CD4-positive, CD25-positive, alpha-beta regulatory T cell (primary cell): ENCODE data around the gene ROM1. TPM values are rescaled to one million over a fixed set of nuclear protein-coding genes. Genes with fewer than 3 reads are reported as not detected.

Experiments
- ATAC-seq, 2 donors: fragments of 150-1000 bp; cut with Tn5 transposase; one replicate each; pipeline ENCODE4 v1.10.0; 2021; ENCODE audit warnings: low read depth in 2 of 2, moderate number of reproducible peaks in 2 of 2, moderate library complexity in 1 of 2
- DNase-seq, 3 donors: peaks; one replicate each; pipeline versions ENCODE4 v3.0.0 to v3.0.0-alpha.2; 2012 to 2022; ENCODE audit warnings: mixed read lengths in 1 of 3
- H3K27ac ChIP-seq: one replicate; pipeline ENCODE4 v1.7.0; 2013; ENCODE audit warnings: mild to moderate bottlenecking, low read length; ENCODE audit not compliant: insufficient read depth, poor library complexity, severe bottlenecking
- H3K27me3 ChIP-seq: one replicate; pipeline ENCODE4 v1.7.0; 2013; ENCODE audit warnings: low read length; ENCODE audit not compliant: control insufficient read depth, insufficient read depth
- H3K36me3 ChIP-seq: one replicate; pipeline ENCODE4 v1.7.0; 2013; ENCODE audit warnings: mild to moderate bottlenecking, low read length, moderate library complexity; ENCODE audit not compliant: control insufficient read depth, insufficient read depth
- H3K4me1 ChIP-seq: 2 replicates; pipeline ENCODE4 v1.7.0; 2013; ENCODE audit warnings: mild to moderate bottlenecking, low read length; ENCODE audit not compliant: insufficient read depth, control insufficient read depth, poor library complexity, severe bottlenecking
- H3K4me3 ChIP-seq: one replicate; pipeline ENCODE4 v1.7.0; 2013; ENCODE audit warnings: low read depth, mild to moderate bottlenecking, low read length, moderate library complexity
- H3K9me3 ChIP-seq, 2 experiments: 1 replicate in 1 of 2; 2 replicates in 1 of 2; pipeline ENCODE4 v1.7.0; 2013; ENCODE audit warnings: low read length in 2 of 2, mild to moderate bottlenecking in 1 of 2, moderate library complexity in 1 of 2; ENCODE audit not compliant: control insufficient read depth in 2 of 2
- H3K27ac Mint-ChIP-seq, 3 donors: one replicate each; pipeline ENCODE4 v1.8.0; 2020 to 2022; ENCODE audit warnings: mild to moderate bottlenecking in 3 of 3, mixed read lengths in 3 of 3, moderate library complexity in 2 of 3
- H3K27me3 Mint-ChIP-seq: one replicate; pipeline ENCODE4 v1.8.0; 2022; ENCODE audit warnings: mild to moderate bottlenecking, mixed read lengths
- H3K36me3 Mint-ChIP-seq: one replicate; pipeline ENCODE4 v1.8.0; 2020; ENCODE audit warnings: mixed read lengths
- H3K4me1 Mint-ChIP-seq, 4 donors: one replicate each; pipeline ENCODE4 v1.8.0; 2020 to 2022; ENCODE audit warnings: mixed read lengths in 4 of 4, mild to moderate bottlenecking in 1 of 4
- H3K4me3 Mint-ChIP-seq, 4 donors: one replicate each; pipeline ENCODE4 v1.8.0; 2020 to 2022; ENCODE audit warnings: mild to moderate bottlenecking in 4 of 4, mixed read lengths in 4 of 4, moderate library complexity in 3 of 4
- H3K9me3 Mint-ChIP-seq, 7 donors: one replicate each; pipeline ENCODE4 v1.8.0; 2020 to 2022; ENCODE audit warnings: mixed read lengths in 7 of 7, mild to moderate bottlenecking in 3 of 7, moderate library complexity in 2 of 7
- polyA plus RNA-seq, 4 donors: library from polyadenylated mRNA; unstranded; fragments of 300-500 nt; fragmentation: Illumina TruSeq; gene quantifications; one replicate each; pipeline ENCODE4 v1.2.3, GENCODE V29; 2021
- total RNA-seq: library from RNA; stranded (reverse); gene quantifications from one replicate; pipeline ENCODE4 v1.2.3, GENCODE V29; 2022

The ROM1 gene
- total and polyA plus RNA-seq, 5 donors from 2014 or later = 0.41 to 1.9 (median 1.1) TPM

DNA sequence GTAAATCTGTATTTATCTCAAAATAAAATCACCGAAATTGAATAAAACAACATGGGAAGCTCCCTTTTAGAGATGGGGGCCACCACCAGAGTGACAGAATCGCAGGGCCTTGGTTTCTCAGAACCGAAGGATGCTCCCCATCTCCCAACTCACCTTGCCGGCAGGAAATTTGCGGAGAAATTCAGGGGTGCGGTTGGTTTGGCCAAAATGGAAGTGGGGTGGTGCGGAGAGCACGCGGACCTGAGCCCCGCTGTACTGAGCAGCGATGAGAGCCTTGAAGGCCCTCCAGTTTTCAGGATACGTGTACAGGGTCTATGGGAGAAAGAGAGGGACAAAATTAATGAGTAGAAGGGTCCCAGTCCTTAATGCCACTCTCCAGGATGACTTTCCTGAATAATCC, 40.6 kb upstream of the ROM1 start:
- H3K4me1 Mint-ChIP-seq = peaks cover 6 to 64% (median 41%) of the 10 kb centered on the region in 4 donors
- Histone ChIP-seq H3K9me3 (no peaks in the 10 kb centered on the region), H3K27me3 (no peaks in the 10 kb centered on the region), H3K27ac (peak overlapping the region; percentile 6), H3K4me1 (peaks cover 35% of the 10 kb centered on the region), H3K4me3 (peak overlapping the region; percentile 91), H3K36me3 (peaks cover 53% of the 10 kb centered on the region)
- H3K27me3 Mint-ChIP-seq = no peaks in the 10 kb centered on the region
- DNase-seq (no peak), ATAC-seq (no peak)
- peaks cover 34% of the 10 kb centered on the region for H3K36me3 Mint-ChIP-seq
- H3K9me3 Mint-ChIP-seq = no peaks in the 10 kb centered on the region
- H3K4me3 Mint-ChIP-seq = peak overlapping the region; percentile 91 to 99 (median 96)
- H3K27ac Mint-ChIP-seq = peak overlapping the region; percentile 80 to 94 (median 92)

DNA sequence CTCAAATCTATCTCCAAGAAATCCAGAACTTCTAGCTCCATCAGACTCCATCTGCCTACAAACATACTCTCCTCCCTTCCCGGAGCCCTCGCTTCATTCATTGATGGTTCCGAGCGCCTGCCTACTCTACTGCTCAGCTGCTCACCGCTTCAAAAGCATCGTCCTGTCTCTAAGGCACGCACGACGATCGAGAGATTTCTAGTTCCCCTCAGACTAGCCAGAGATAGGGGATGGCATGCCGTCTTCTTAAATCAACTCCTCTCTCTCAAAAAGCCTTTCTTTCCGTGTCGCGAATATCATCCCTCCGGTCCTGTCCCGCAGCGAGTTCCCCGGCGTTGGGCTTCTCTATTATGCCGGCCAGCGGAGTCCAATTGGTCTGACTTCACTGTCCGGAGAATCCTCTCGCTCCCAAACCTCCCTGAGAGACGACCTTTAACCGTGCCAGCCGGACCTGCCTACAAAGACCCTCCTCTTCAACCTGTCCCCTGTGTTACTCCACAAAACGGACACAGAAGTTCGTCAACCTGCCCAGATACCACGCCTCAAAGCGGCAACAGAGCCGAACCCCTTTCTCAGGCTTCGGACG, 40.0 kb upstream of the ROM1 start:
- Histone ChIP-seq H3K9me3 (no peaks in the 10 kb centered on the region), H3K36me3 (peaks cover 55% of the 10 kb centered on the region), H3K4me3 (peak overlapping the region; percentile 91), H3K4me1 (peaks cover 35% of the 10 kb centered on the region), H3K27ac (peak overlapping the region; percentile 88), H3K27me3 (no peaks in the 10 kb centered on the region)
- DNase-seq (peak in 2 of 3 donors; percentile 35 to 56), ATAC-seq (no peak)
- no peaks in the 10 kb centered on the region for H3K9me3 Mint-ChIP-seq
- peak overlapping the region; percentile 92 to 94 (median 92) for H3K27ac Mint-ChIP-seq
- H3K27me3 Mint-ChIP-seq = no peaks in the 10 kb centered on the region
- H3K36me3 Mint-ChIP-seq = peaks cover 35% of the 10 kb centered on the region
- peak overlapping the region; percentile 91 to 99 (median 96) for H3K4me3 Mint-ChIP-seq
- peaks cover 6 to 62% (median 40%) of the 10 kb centered on the region in 4 donors for H3K4me1 Mint-ChIP-seq

DNA sequence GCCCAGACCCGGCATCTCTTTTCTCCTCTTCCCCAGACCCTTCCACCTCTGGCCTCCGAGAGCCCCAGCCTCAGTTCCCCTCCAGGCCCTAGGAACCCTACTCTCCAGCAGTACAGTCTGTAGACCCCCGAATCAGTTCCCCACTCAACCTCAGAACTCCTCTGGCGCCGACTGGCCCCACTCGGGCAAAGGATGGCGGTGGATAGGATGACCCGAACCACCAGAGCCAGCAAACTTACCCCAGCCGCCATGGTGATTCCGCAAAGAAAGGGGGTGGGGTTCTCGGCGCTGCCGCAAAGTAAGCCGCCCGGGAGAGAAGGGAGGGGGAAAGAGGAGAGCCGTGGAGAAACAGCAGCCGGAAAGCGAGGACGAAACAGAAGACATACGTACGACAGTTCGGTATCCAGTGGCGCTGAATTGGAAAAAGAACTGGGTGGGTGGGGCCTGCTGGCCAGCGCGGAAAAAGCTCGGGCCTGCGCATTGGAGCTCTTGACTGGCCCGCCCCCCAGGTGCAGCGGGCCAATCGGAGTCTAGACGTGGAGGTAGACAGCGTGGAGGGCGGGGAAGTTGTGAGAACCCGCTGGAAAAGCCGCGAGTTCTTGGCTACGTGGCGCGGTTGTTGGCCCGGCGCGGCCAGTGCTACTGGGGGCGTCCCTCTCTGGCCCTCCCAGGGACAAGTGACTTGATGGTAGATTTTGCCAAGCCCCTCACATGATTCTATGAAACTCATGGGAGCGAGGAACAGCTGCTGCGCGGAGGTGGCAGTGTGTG, 39.3 kb upstream of the ROM1 start, which contains the start of gene EEF1G:
EEF1G (minus strand) TSS at position 300 of the 771 bp plus-strand sequence; CDS start at position 251, 49 bp downstream.
- Mint-ChIP-seq H3K4me1 (peaks cover 6 to 58% (median 39%) of the 10 kb centered on the region in 4 donors), H3K27ac (peak within 1 kb of the TSS; percentile 92 to 94 (median 92)), H3K36me3 (peaks cover 35% of the 10 kb centered on the region), H3K9me3 (no peaks in the 10 kb centered on the region), H3K27me3 (no peaks in the 10 kb centered on the region), H3K4me3 (peak within 1 kb of the TSS; percentile 91 to 99 (median 96))
- H3K27me3 ChIP-seq = no peaks in the 10 kb centered on the region
- DNase-seq (peak; percentile 98 to 100 (median 100)), ATAC-seq (peak; percentile 91 to 93)
- peaks cover 35% of the 10 kb centered on the region for H3K4me1 ChIP-seq
- H3K27ac ChIP-seq = peak within 1 kb of the TSS; percentile 88
- peak within 1 kb of the TSS; percentile 91 for H3K4me3 ChIP-seq
- H3K36me3 ChIP-seq = peaks cover 58% of the 10 kb centered on the region
- H3K9me3 ChIP-seq = no peaks in the 10 kb centered on the region

DNA sequence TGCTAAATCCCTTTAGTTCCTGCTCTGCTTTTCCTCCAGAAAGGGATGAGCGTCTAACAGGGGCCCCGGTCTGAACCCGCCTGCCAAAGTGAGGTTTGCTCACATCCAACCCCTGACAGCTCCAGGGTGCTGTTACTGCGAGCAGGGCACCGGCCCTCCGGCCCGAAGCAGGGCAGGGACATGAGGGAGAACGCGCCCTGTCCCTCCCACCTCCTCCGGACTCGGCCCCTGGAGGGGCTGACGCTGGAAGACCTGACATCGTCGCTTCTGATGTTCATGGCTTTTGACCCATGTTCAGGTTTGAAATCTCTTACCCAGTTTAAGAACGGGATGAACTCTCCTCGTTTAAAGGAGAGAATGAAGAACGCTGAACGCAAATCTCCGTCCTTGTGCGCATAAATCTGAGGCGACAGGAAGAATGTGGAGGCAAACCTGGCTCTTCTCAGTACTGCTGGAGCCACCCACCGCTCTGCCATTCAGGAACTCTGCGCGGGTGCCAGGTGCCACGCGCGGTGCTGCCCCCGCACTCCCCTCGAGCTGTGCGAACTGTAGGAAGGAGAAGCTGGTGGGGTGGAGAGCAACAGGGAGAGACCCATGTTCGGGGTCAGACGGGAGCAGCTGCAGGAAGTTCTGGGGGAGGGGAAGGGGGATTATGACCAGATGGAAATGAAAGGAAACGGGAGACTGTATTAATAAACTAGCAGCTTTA, 38.5 kb upstream of the ROM1 start:
- no peak for DNase-seq
- Histone ChIP-seq H3K36me3 (peaks cover 56% of the 10 kb centered on the region), H3K27ac (peak overlapping the region; percentile 78), H3K4me1 (peaks cover 35% of the 10 kb centered on the region), H3K4me3 (peak overlapping the region; percentile 85), H3K9me3 (no peaks in the 10 kb centered on the region), H3K27me3 (no peaks in the 10 kb centered on the region)
- Mint-ChIP-seq H3K36me3 (peaks cover 33% of the 10 kb centered on the region), H3K27me3 (no peaks in the 10 kb centered on the region), H3K9me3 (no peaks in the 10 kb centered on the region), H3K4me1 (peaks cover 6 to 57% (median 38%) of the 10 kb centered on the region in 4 donors), H3K27ac (peak overlapping the region; percentile 92 to 94 (median 92)), H3K4me3 (peak overlapping the region; percentile 91 to 99 (median 96))
- ATAC-seq = no peak

DNA sequence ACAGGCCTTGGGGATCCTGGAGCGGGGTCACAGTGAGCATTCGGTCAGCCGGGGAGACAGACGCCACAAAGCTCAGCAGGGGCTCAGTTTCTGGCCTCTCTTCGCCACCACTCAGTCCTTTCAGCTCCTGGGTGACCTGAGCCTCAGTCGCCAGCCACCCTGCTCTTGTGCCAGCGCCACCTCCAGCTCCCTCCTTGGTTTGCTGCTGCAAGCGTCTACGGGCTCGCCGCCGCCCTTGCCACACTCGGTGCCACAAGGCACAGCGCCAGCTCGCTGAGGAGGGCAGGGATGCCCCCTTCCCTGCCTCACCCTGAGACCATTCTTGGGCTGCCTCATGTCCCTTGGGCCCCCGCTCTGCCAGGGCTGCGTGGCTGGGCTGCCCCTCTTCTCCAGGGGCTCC, 37.9 kb upstream of the ROM1 start:
- Histone ChIP-seq H3K4me3 (no peak overlapping the region), H3K27ac (peak overlapping the region; percentile 78), H3K9me3 (no peaks in the 10 kb centered on the region), H3K36me3 (peaks cover 50% of the 10 kb centered on the region), H3K4me1 (peaks cover 31% of the 10 kb centered on the region), H3K27me3 (no peaks in the 10 kb centered on the region)
- peak overlapping the region in 1 of 3 donors; percentile 94 for H3K27ac Mint-ChIP-seq
- peaks cover 30% of the 10 kb centered on the region for H3K36me3 Mint-ChIP-seq
- no peaks in the 10 kb centered on the region for H3K27me3 Mint-ChIP-seq
- H3K4me1 Mint-ChIP-seq = peaks cover 6 to 50% (median 32%) of the 10 kb centered on the region in 4 donors
- ATAC-seq (no peak), DNase-seq (no peak)
- H3K4me3 Mint-ChIP-seq = peak overlapping the region; percentile 91 to 99 (median 96)
- H3K9me3 Mint-ChIP-seq = no peaks in the 10 kb centered on the region

DNA sequence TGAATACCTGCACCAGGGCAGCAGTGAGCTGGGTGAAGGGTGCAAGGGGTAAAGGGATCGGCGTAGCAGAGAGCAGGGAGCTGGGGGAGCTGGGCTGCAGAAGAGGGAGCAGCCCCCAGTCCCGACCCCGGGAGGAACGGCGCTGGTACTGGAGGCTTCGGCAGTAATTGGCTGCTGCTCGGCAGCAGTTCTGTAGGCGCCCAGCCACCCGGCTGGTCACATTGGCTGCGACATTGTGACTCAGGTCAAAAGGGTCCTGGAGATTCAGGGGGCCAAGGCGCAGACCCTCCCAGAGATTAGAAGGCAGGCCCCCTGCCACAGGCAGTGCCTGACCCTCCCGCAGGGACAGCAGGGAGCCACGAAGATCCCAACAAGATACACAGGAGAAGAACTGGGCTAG, 37.2 kb upstream of the ROM1 start:
- H3K4me1 ChIP-seq = peaks cover 31% of the 10 kb centered on the region
- no peaks in the 10 kb centered on the region for H3K27me3 ChIP-seq
- H3K36me3 ChIP-seq = peaks cover 44% of the 10 kb centered on the region
- Mint-ChIP-seq H3K4me3 (peak overlapping the region in 3 of 4 donors; percentile 59 to 99 (median 95)), H3K9me3 (no peaks in the 10 kb centered on the region), H3K27me3 (no peaks in the 10 kb centered on the region), H3K27ac (peak overlapping the region; percentile 38 to 94 (median 46)), H3K36me3 (peaks cover 27% of the 10 kb centered on the region), H3K4me1 (peaks cover 6 to 47% (median 29%) of the 10 kb centered on the region in 4 donors)
- H3K4me3 ChIP-seq = no peak overlapping the region
- H3K9me3 ChIP-seq = no peaks in the 10 kb centered on the region
- DNase-seq = no peak
- no peak overlapping the region for H3K27ac ChIP-seq
- no peak for ATAC-seq

DNA sequence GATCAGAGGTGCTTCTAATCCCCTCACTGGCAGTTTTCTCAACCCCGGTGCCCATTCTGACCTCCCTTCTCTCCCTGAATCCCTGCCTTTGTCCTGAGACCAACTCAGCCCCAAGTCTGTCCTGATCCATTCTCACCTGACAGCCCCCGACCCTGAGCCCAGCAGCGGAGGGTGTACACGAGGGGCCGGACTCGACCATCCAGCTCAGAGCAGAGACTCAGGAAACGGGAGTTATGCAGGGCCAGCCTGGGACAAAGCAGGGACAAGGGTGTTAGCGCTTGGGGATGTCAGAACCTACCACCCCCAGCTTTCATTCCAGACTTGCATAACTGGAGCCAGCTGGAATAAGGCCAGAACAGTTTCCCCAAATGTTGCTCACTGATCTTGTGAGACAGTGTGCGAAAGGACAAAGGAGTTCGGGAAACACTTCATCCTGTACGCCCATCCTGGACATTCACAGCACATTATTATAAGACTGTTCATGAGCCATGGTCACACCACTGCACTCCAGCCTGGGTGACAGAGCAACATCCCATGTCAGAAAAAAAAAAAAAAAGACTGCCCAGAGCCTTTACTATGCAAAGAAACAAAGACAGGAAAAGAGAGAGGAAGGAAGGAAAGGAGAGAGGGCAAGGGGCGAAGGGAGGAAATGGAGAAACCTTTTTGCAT, 35.9 kb upstream of the ROM1 start:
- no peaks in the 10 kb centered on the region for H3K27me3 Mint-ChIP-seq
- no peak overlapping the region for H3K4me3 ChIP-seq
- H3K4me3 Mint-ChIP-seq = peak overlapping the region in 2 of 4 donors; percentile 3 to 57
- no peaks in the 10 kb centered on the region for H3K9me3 Mint-ChIP-seq
- ATAC-seq (no peak), DNase-seq (no peak)
- H3K27me3 ChIP-seq = no peaks in the 10 kb centered on the region
- no peak overlapping the region for H3K27ac ChIP-seq
- peaks cover 2 to 36% (median 17%) of the 10 kb centered on the region in 4 donors for H3K4me1 Mint-ChIP-seq
- peaks cover 22% of the 10 kb centered on the region for H3K4me1 ChIP-seq
- peaks cover 39% of the 10 kb centered on the region for H3K36me3 ChIP-seq
- peaks cover 22% of the 10 kb centered on the region for H3K36me3 Mint-ChIP-seq
- H3K27ac Mint-ChIP-seq = peak overlapping the region; percentile 57 to 94 (median 71)
- no peaks in the 10 kb centered on the region for H3K9me3 ChIP-seq
